ENCODE data around the gene SBK1.
A peak's percentile ranks its signal among the peaks of the same experiment; 100 is the strongest.

Gene SBK1

GRCh38 chr16:28304214-28304613 lies 11.9 kb downstream of the SBK1 start:
- Mint-ChIP-seq H3K27me3 (peaks cover 4% of the 10 kb centered on the region), H3K9me3 (no peaks in the 10 kb centered on the region), H3K4me3 (no peak overlapping the region), H3K4me1 (peaks cover 19% of the 10 kb centered on the region), H3K36me3 (peaks cover 24% of the 10 kb centered on the region), H3K27ac (no peak overlapping the region)
- DNase-seq = peak; percentile 62
- CTCF ChIA-PET = interaction anchor here (0.8 to 1.5 kb wide), 3 partner anchors 12 to 17 kb away, joined by 3 to 5 read pairs (median 4); no protein-coding TSS in a partner anchor

GRCh38 chr16:28307936-28308335 lies 15.6 kb downstream of the SBK1 start:
- DNase-seq = no peak
- Mint-ChIP-seq H3K27me3 (no peaks in the 10 kb centered on the region), H3K4me1 (peaks cover 49% of the 10 kb centered on the region), H3K4me3 (no peak overlapping the region), H3K27ac (no peak overlapping the region), H3K36me3 (peaks cover 28% of the 10 kb centered on the region), H3K9me3 (no peaks in the 10 kb centered on the region)
- CTCF ChIA-PET = interaction anchor here (0.8 kb wide), 1 partner anchor 9 kb away, joined by 4 read pairs; no protein-coding TSS in a partner anchor

- peaks cover 49% of the 10 kb centered on the region for H3K4me1 Mint-ChIP-seq
- H3K4me3 Mint-ChIP-seq = no peak overlapping the region
- peak overlapping the region; percentile 85 for H3K27ac Mint-ChIP-seq
- H3K9me3 Mint-ChIP-seq = no peaks in the 10 kb centered on the region
- CTCF ChIA-PET = interaction anchor here (2.5 kb wide), 1 partner anchor 31 kb away, joined by 13 read pairs; no protein-coding TSS in a partner anchor
- H3K27me3 Mint-ChIP-seq = no peaks in the 10 kb centered on the region
- peaks cover 26% of the 10 kb centered on the region for H3K36me3 Mint-ChIP-seq
- no peak for DNase-seq
These were observed 16.7 kb downstream of the SBK1 start for GRCh38 chr16:28308794-28309584.

GRCh38 chr16:28309811-28310311 lies 17.5 kb downstream of the SBK1 start:
- H3K27me3 Mint-ChIP-seq = no peaks in the 10 kb centered on the region
- peak overlapping the region; percentile 35 for H3K4me3 Mint-ChIP-seq
- H3K36me3 Mint-ChIP-seq = peaks cover 23% of the 10 kb centered on the region
- H3K4me1 Mint-ChIP-seq = peaks cover 49% of the 10 kb centered on the region
- CTCF ChIA-PET = interaction anchor here (2.5 kb wide), 1 partner anchor 32 kb away, joined by 13 read pairs; no protein-coding TSS in a partner anchor
- no peaks in the 10 kb centered on the region for H3K9me3 Mint-ChIP-seq
- peak; percentile 88 for DNase-seq
- H3K27ac Mint-ChIP-seq = peak overlapping the region; percentile 94

GRCh38 chr16:28310796-28311195 lies 18.5 kb downstream of the SBK1 start:
- Mint-ChIP-seq H3K4me1 (peaks cover 51% of the 10 kb centered on the region), H3K27me3 (no peaks in the 10 kb centered on the region), H3K27ac (peak overlapping the region; percentile 94), H3K36me3 (peaks cover 21% of the 10 kb centered on the region), H3K9me3 (no peaks in the 10 kb centered on the region), H3K4me3 (no peak overlapping the region)
- CTCF ChIA-PET = interaction anchor here (2.5 kb wide), 1 partner anchor 33 kb away, joined by 13 read pairs; no protein-coding TSS in a partner anchor
- no peak for DNase-seq

GRCh38 chr16:28311413-28311812 lies 19.1 kb downstream of the SBK1 start:
- peaks cover 21% of the 10 kb centered on the region for H3K36me3 Mint-ChIP-seq

GRCh38 chr16:28311913-28312312 lies 19.6 kb downstream of the SBK1 start:
- Mint-ChIP-seq H3K4me1 (peaks cover 53% of the 10 kb centered on the region), H3K36me3 (peaks cover 21% of the 10 kb centered on the region), H3K9me3 (no peaks in the 10 kb centered on the region), H3K27ac (no peak overlapping the region), H3K27me3 (no peaks in the 10 kb centered on the region), H3K4me3 (no peak overlapping the region)
- DNase-seq = no peak
- CTCF ChIA-PET = interaction anchor here (2.5 kb wide), 1 partner anchor 34 kb away, joined by 13 read pairs; no protein-coding TSS in a partner anchor

More at GRCh38 chr16:28311413-28311812, 19.1 kb downstream of the SBK1 start:
- no peak for DNase-seq
- Mint-ChIP-seq H3K4me1 (peaks cover 51% of the 10 kb centered on the region), H3K27ac (peak overlapping the region; percentile 94), H3K27me3 (no peaks in the 10 kb centered on the region), H3K9me3 (no peaks in the 10 kb centered on the region), H3K4me3 (no peak overlapping the region)
- CTCF ChIA-PET = interaction anchor here (2.5 kb wide), 1 partner anchor 34 kb away, joined by 13 read pairs; no protein-coding TSS in a partner anchor

GRCh38 chr16:28312327-28312726 lies 20.0 kb downstream of the SBK1 start:
- H3K27ac Mint-ChIP-seq = no peak overlapping the region
- CTCF ChIA-PET = interaction anchor here (0.9 kb wide), 1 partner anchor 35 kb away, joined by 4 read pairs; no protein-coding TSS in a partner anchor
- no peak overlapping the region for H3K4me3 Mint-ChIP-seq
- H3K27me3 Mint-ChIP-seq = no peaks in the 10 kb centered on the region
- peaks cover 19% of the 10 kb centered on the region for H3K36me3 Mint-ChIP-seq
- H3K9me3 Mint-ChIP-seq = no peaks in the 10 kb centered on the region
- DNase-seq = no peak
- H3K4me1 Mint-ChIP-seq = peaks cover 54% of the 10 kb centered on the region

- Mint-ChIP-seq H3K4me3 (no peak overlapping the region), H3K27me3 (no peaks in the 10 kb centered on the region), H3K27ac (no peak overlapping the region), H3K4me1 (peaks cover 49% of the 10 kb centered on the region), H3K9me3 (no peaks in the 10 kb centered on the region), H3K36me3 (peaks cover 19% of the 10 kb centered on the region)
- no peak for DNase-seq
- CTCF ChIA-PET = interaction anchor here (8.9 kb wide), 1 partner anchor 36 kb away, joined by 109 read pairs; no protein-coding TSS in a partner anchor
These were observed 21.3 kb downstream of the SBK1 start for GRCh38 chr16:28313587-28313986.

GRCh38 chr16:28316054-28316453 lies 23.7 kb downstream of the SBK1 start:
- CTCF ChIA-PET = interaction anchor here (1.0 to 8.9 kb wide), 10 partner anchors 8 to 164 kb away, joined by 3 to 109 read pairs (median 4); no protein-coding TSS in a partner anchor
- no peak for DNase-seq
- Mint-ChIP-seq H3K4me1 (peaks cover 24% of the 10 kb centered on the region), H3K27ac (no peak overlapping the region), H3K36me3 (peaks cover 4% of the 10 kb centered on the region), H3K27me3 (no peaks in the 10 kb centered on the region), H3K9me3 (no peaks in the 10 kb centered on the region), H3K4me3 (no peak overlapping the region)

- H3K4me1 Mint-ChIP-seq = peaks cover 13% of the 10 kb centered on the region
- no peaks in the 10 kb centered on the region for H3K9me3 Mint-ChIP-seq
- DNase-seq = peak; percentile 80
- H3K27ac Mint-ChIP-seq = no peak overlapping the region
- CTCF ChIA-PET = interaction anchor here (0.6 to 8.9 kb wide), 15 partner anchors 8 to 166 kb away, joined by 3 to 109 read pairs (median 4); partner anchors contain the start of gene SBK1
- no peak overlapping the region for H3K4me3 Mint-ChIP-seq
- no peaks in the 10 kb centered on the region for H3K27me3 Mint-ChIP-seq
- H3K36me3 Mint-ChIP-seq = peaks cover 2% of the 10 kb centered on the region
These were observed 24.9 kb downstream of the SBK1 start for GRCh38 chr16:28317040-28317880.

- no peak for DNase-seq
- H3K4me3 Mint-ChIP-seq = no peak overlapping the region
- no peaks in the 10 kb centered on the region for H3K9me3 Mint-ChIP-seq
- no peak overlapping the region for H3K27ac Mint-ChIP-seq
- H3K27me3 Mint-ChIP-seq = no peaks in the 10 kb centered on the region
- peaks cover 8% of the 10 kb centered on the region for H3K4me1 Mint-ChIP-seq
- peaks cover 2% of the 10 kb centered on the region for H3K36me3 Mint-ChIP-seq
- CTCF ChIA-PET = interaction anchor here (0.6 to 8.9 kb wide), 8 partner anchors 8 to 181 kb away, joined by 3 to 109 read pairs (median 9); partner anchors contain the start of gene SBK1
These were observed 25.9 kb downstream of the SBK1 start for GRCh38 chr16:28318042-28318744.

GRCh38 chr16:28319476-28320022 lies 27.2 kb downstream of the SBK1 start:
- H3K4me3 Mint-ChIP-seq = no peak overlapping the region
- no peak overlapping the region for H3K27ac Mint-ChIP-seq
- H3K27me3 Mint-ChIP-seq = no peaks in the 10 kb centered on the region
- H3K36me3 Mint-ChIP-seq = peaks cover 2% of the 10 kb centered on the region
- CTCF ChIA-PET = interaction anchor here (1.8 to 8.9 kb wide), 2 partner anchors 27 to 42 kb away, joined by 6 to 109 read pairs; partner anchors contain the start of gene SBK1
- H3K9me3 Mint-ChIP-seq = no peaks in the 10 kb centered on the region
- H3K4me1 Mint-ChIP-seq = peaks cover 8% of the 10 kb centered on the region
- no peak for DNase-seq
